Fibroblast of lung (primary cell): ENCODE results near the gene PRTN3. TPM values are rescaled to one million over a fixed set of nuclear protein-coding genes. Genes with fewer than 3 reads are reported as not detected.

ENCODE experiments used
- DNase-seq, 2 donors: peaks; one replicate each; pipeline versions ENCODE4 v3.0.0 to v3.0.0-alpha.2; 2010; ENCODE audit warnings: low read depth in 2 of 2
- H2AFZ ChIP-seq: 2 replicates; pipeline ENCODE4 v1.5.1; 2012; ENCODE audit warnings: low read length, control low read depth, inconsistent platforms
- H3K27ac ChIP-seq: 2 replicates; pipeline ENCODE4 v1.5.1; 2011; ENCODE audit warnings: low read length, control low read depth; ENCODE audit not compliant: insufficient read depth
- H3K27me3 ChIP-seq: 2 replicates; pipeline ENCODE4 v1.5.1; 2011; ENCODE audit warnings: mild to moderate bottlenecking, low read length; ENCODE audit not compliant: control insufficient read depth, insufficient read depth
- H3K36me3 ChIP-seq: 2 replicates; pipeline ENCODE4 v1.5.1; 2011; ENCODE audit warnings: low read length; ENCODE audit not compliant: control insufficient read depth, insufficient read depth
- H3K4me1 ChIP-seq: 2 replicates; pipeline ENCODE4 v1.5.1; 2011; ENCODE audit warnings: low read length; ENCODE audit not compliant: control insufficient read depth, insufficient read depth; ENCODE audit errors: extremely low read depth
- H3K4me2 ChIP-seq: 2 replicates; pipeline ENCODE4 v1.5.1; 2011; ENCODE audit warnings: low read length, control low read depth; ENCODE audit not compliant: insufficient read depth; ENCODE audit errors: extremely low read depth
- H3K4me3 ChIP-seq, 4 experiments: fragments of 200-600 bp in 1 of 4; sonication (generic) in 1 of 4; replicated peaks in 1 of 4; 2 replicates each; pipeline ENCODE4 v1.5.1; 2011 to 2016; ENCODE audit warnings: low read length in 4 of 4, low read depth in 3 of 4, mild to moderate bottlenecking in 3 of 4, control low read depth in 2 of 4, inconsistent platforms in 1 of 4, mixed read lengths in 1 of 4; ENCODE audit not compliant: insufficient read depth in 1 of 4; ENCODE audit errors: control extremely low read depth in 1 of 4
- H3K79me2 ChIP-seq: 2 replicates; pipeline ENCODE4 v1.5.1; 2012; ENCODE audit warnings: mild to moderate bottlenecking, low read length, inconsistent platforms; ENCODE audit not compliant: control insufficient read depth, insufficient read depth
- H3K9ac ChIP-seq: 2 replicates; pipeline ENCODE4 v1.5.1; 2011; ENCODE audit warnings: mild to moderate bottlenecking, low read length, control low read depth; ENCODE audit not compliant: insufficient read depth
- H3K9me3 ChIP-seq: 2 replicates; pipeline ENCODE4 v1.5.1; 2012; ENCODE audit warnings: low read depth, low read length; ENCODE audit not compliant: control insufficient read depth, insufficient read depth
- H4K20me1 ChIP-seq: 2 replicates; pipeline ENCODE4 v1.5.1; 2011; ENCODE audit warnings: low read length; ENCODE audit not compliant: control insufficient read depth, insufficient read depth; ENCODE audit errors: extremely low read depth
- CTCF ChIP-seq, 2 donors: IDR thresholded peaks in 1 of 2; conservative IDR thresholded peaks in 1 of 2; 1 replicate in 1 of 2; 2 replicates in 1 of 2; pipeline ENCODE4 v1.5.1; 2011 to 2012; ENCODE audit warnings: low read length in 2 of 2, control low read depth in 1 of 2, inconsistent platforms in 1 of 2, low read depth in 1 of 2, mild to moderate bottlenecking in 1 of 2
- EZH2 ChIP-seq: IDR thresholded peaks from 2 replicates; pipeline ENCODE4 v1.5.1; 2012; ENCODE audit warnings: low read length, control low read depth, mild to moderate bottlenecking; ENCODE audit errors: missing control alignments
- polyA minus RNA-seq: library from RNA; depleted of rRNA, polyadenylated mRNA; stranded (reverse); fragments of >200 nt; gene quantifications from 2 replicates; pipeline ENCODE4 v1.2.3, GENCODE V29; 2011; ENCODE audit warnings: low replicate concordance
- polyA plus RNA-seq, 2 donors: library from polyadenylated mRNA; depleted of rRNA in 1 of 2; stranded (reverse) in 1 of 2; unstranded in 1 of 2; fragments of >200 nt; gene quantifications; 2 replicates each; pipeline ENCODE4 v1.2.1, GENCODE V29; 2011 to 2012; ENCODE audit warnings: missing spikeins in 1 of 2
- total RNA-seq: library from RNA; depleted of rRNA; stranded (reverse); fragments of >200 nt; gene quantifications from 2 replicates; pipeline ENCODE4 v1.2.1, GENCODE V29; 2014

PRTN3 gene
- not detected in 2 replicates for total RNA-seq
- polyA plus RNA-seq, result not detected in 2 replicates
- not detected in 2 replicates for polyA plus RNA-seq (2012)
- polyA minus RNA-seq, result not detected in 2 replicates

- no peak within 1 kb of the TSS for H3K9ac ChIP-seq
- no peak within 1 kb of the TSS for H3K4me2 ChIP-seq
- no peak for DNase-seq
- H3K36me3 ChIP-seq, result no peaks in the 10 kb centered on the region
- H4K20me1 ChIP-seq, result no peaks in the 10 kb centered on the region
- H3K79me2 ChIP-seq, result no peaks in the 10 kb centered on the region
- peaks cover 13% of the 10 kb centered on the region for H3K27me3 ChIP-seq
- no peaks in the 10 kb centered on the region for H3K9me3 ChIP-seq
- TF ChIP-seq EZH2 (no peak), CTCF (conservative IDR thresholded peaks at IDR 0.05 in 1 of 2, IDR thresholded peaks at IDR 0.05 in 1 of 2; ENCODE audit: low read depth in 1 of 2, low read length in 2 of 2) (no peak)
- H3K4me3 ChIP-seq, result no peak within 1 kb of the TSS
- H3K27ac ChIP-seq, result no peak within 1 kb of the TSS
- no peaks in the 10 kb centered on the region for H3K4me1 ChIP-seq
- H2AFZ ChIP-seq, result no peak within 1 kb of the TSS
Measured at GRCh38 chr19:840519-841206, at the start of gene PRTN3. Gene PRTN3, plus strand, starts transcription at chr19:840999. Its CDS starts 10 bp downstream, at chr19:841009.

- Histone ChIP-seq H3K4me3 (no peak overlapping the region), H3K27ac (no peak overlapping the region), H3K79me2 (no peaks in the 10 kb centered on the region), H3K4me2 (no peak overlapping the region), H3K36me3 (no peaks in the 10 kb centered on the region), H4K20me1 (no peaks in the 10 kb centered on the region), H2AFZ (no peak overlapping the region), H3K4me1 (peaks cover 8% of the 10 kb centered on the region), H3K27me3 (no peaks in the 10 kb centered on the region), H3K9ac (no peak overlapping the region), H3K9me3 (no peaks in the 10 kb centered on the region)
- TF ChIP-seq EZH2 (no peak), CTCF (conservative IDR thresholded peaks at IDR 0.05 in 1 of 2, IDR thresholded peaks at IDR 0.05 in 1 of 2; ENCODE audit: low read depth in 1 of 2, low read length in 2 of 2) (no peak)
- DNase-seq, result no peak
Measured at GRCh38 chr19:791007-791566, 49.7 kb upstream of the PRTN3 start.

- Histone ChIP-seq H3K4me1 (peaks cover 10% of the 10 kb centered on the region), H3K4me2 (no peak overlapping the region), H3K9me3 (no peaks in the 10 kb centered on the region), H3K79me2 (no peaks in the 10 kb centered on the region), H3K9ac (no peak overlapping the region), H3K27me3 (no peaks in the 10 kb centered on the region), H3K4me3 (no peak overlapping the region), H2AFZ (no peak overlapping the region), H3K27ac (no peak overlapping the region), H4K20me1 (no peaks in the 10 kb centered on the region), H3K36me3 (no peaks in the 10 kb centered on the region)
- DNase-seq, result no peak
- no peak for TF ChIP-seq CTCF (conservative IDR thresholded peaks at IDR 0.05 in 1 of 2, IDR thresholded peaks at IDR 0.05 in 1 of 2; ENCODE audit: low read depth in 1 of 2, low read length in 2 of 2)
- no peak for TF ChIP-seq EZH2
Measured at GRCh38 chr19:791567-792305, 49.1 kb upstream of the PRTN3 start.
